ENCODE results near the gene ATP2B2.

Gene ATP2B2

GRCh38 chr3:10467904-10468612 is 37.3 kb downstream of the ATP2B2 start:
- H3K9ac ChIP-seq = no peak overlapping the region
- H3K36me3 ChIP-seq (ENCODE audit: insufficient read depth) = no peaks in the 10 kb centered on the region
- H4K20me1 ChIP-seq (ENCODE audit: insufficient read depth) = no peaks in the 10 kb centered on the region
- no peaks in the 10 kb centered on the region for H3K4me1 ChIP-seq (ENCODE audit: low read depth, poor library complexity, severe bottlenecking)
- no peak overlapping the region for H2AFZ ChIP-seq (ENCODE audit: low read depth)
- no peaks in the 10 kb centered on the region for H3K27me3 ChIP-seq (ENCODE audit: insufficient read depth, low read depth)
- H3K4me2 ChIP-seq = no peak overlapping the region
- H3K27ac ChIP-seq = no peak overlapping the region
- no peaks in the 10 kb centered on the region for H3K79me2 ChIP-seq (ENCODE audit: insufficient read depth, low read depth)
- no peak overlapping the region for H3K4me3 ChIP-seq (IDR thresholded peaks at IDR 0.05; ENCODE audit: insufficient read depth, low read depth, low read length)
- no peak for TF ChIP-seq CTCF (conservative IDR thresholded peaks at IDR 0.05; ENCODE audit: low read depth, low read length)

GRCh38 chr3:10467204-10467603 is 38.2 kb downstream of the ATP2B2 start:
- Histone ChIP-seq H3K4me1 (ENCODE audit: low read depth, poor library complexity, severe bottlenecking) (no peaks in the 10 kb centered on the region), H3K4me2 (no peak overlapping the region), H3K36me3 (ENCODE audit: insufficient read depth) (no peaks in the 10 kb centered on the region), H3K4me3 (IDR thresholded peaks at IDR 0.05; ENCODE audit: insufficient read depth, low read depth, low read length) (no peak overlapping the region), H3K27ac (no peak overlapping the region), H4K20me1 (ENCODE audit: insufficient read depth) (no peaks in the 10 kb centered on the region), H3K9ac (no peak overlapping the region), H3K79me2 (ENCODE audit: insufficient read depth, low read depth) (no peaks in the 10 kb centered on the region), H2AFZ (ENCODE audit: low read depth) (no peak overlapping the region), H3K27me3 (ENCODE audit: insufficient read depth, low read depth) (no peaks in the 10 kb centered on the region)
- TF ChIP-seq CTCF (conservative IDR thresholded peaks at IDR 0.05; ENCODE audit: low read depth, low read length) = no peak

GRCh38 chr3:10466186-10466585 is 39.2 kb downstream of the ATP2B2 start:
- Histone ChIP-seq H3K4me3 (IDR thresholded peaks at IDR 0.05; ENCODE audit: insufficient read depth, low read depth, low read length) (no peak overlapping the region), H2AFZ (ENCODE audit: low read depth) (no peak overlapping the region), H3K36me3 (ENCODE audit: insufficient read depth) (no peaks in the 10 kb centered on the region), H3K79me2 (ENCODE audit: insufficient read depth, low read depth) (no peaks in the 10 kb centered on the region), H3K4me1 (ENCODE audit: low read depth, poor library complexity, severe bottlenecking) (no peaks in the 10 kb centered on the region), H3K27me3 (ENCODE audit: insufficient read depth, low read depth) (no peaks in the 10 kb centered on the region), H3K9ac (no peak overlapping the region), H4K20me1 (ENCODE audit: insufficient read depth) (no peaks in the 10 kb centered on the region), H3K4me2 (no peak overlapping the region), H3K27ac (no peak overlapping the region)
- no peak for TF ChIP-seq CTCF (conservative IDR thresholded peaks at IDR 0.05; ENCODE audit: low read depth, low read length)

GRCh38 chr3:10465161-10465560 is 40.2 kb downstream of the ATP2B2 start:
- no peak for TF ChIP-seq CTCF (conservative IDR thresholded peaks at IDR 0.05; ENCODE audit: low read depth, low read length)
- no peak overlapping the region for H2AFZ ChIP-seq (ENCODE audit: low read depth)
- H3K79me2 ChIP-seq (ENCODE audit: insufficient read depth, low read depth) = no peaks in the 10 kb centered on the region
- no peaks in the 10 kb centered on the region for H3K27me3 ChIP-seq (ENCODE audit: insufficient read depth, low read depth)
- no peaks in the 10 kb centered on the region for H3K4me1 ChIP-seq (ENCODE audit: low read depth, poor library complexity, severe bottlenecking)
- H3K36me3 ChIP-seq (ENCODE audit: insufficient read depth) = no peaks in the 10 kb centered on the region
- no peak overlapping the region for H3K9ac ChIP-seq
- H3K4me3 ChIP-seq (IDR thresholded peaks at IDR 0.05; ENCODE audit: insufficient read depth, low read depth, low read length) = no peak overlapping the region
- no peak overlapping the region for H3K27ac ChIP-seq
- no peaks in the 10 kb centered on the region for H4K20me1 ChIP-seq (ENCODE audit: insufficient read depth)
- H3K4me2 ChIP-seq = no peak overlapping the region
